ES-I3 (cell line): Measurements from ENCODE around the gene ETFA.

Experiments used
- H3K36me3 ChIP-seq: 2 replicates; pipeline ENCODE4 v1.6.1; 2013; ENCODE audit warnings: mild to moderate bottlenecking, low read length, control low read depth, moderate library complexity; ENCODE audit not compliant: insufficient read depth
- H3K4me1 ChIP-seq: 2 replicates; pipeline ENCODE4 v1.6.1; 2013; ENCODE audit warnings: mild to moderate bottlenecking, control low read depth, low read length; ENCODE audit not compliant: insufficient read depth
- H3K9ac ChIP-seq: 2 replicates; pipeline ENCODE4 v1.6.1; 2013; ENCODE audit warnings: low read depth, mild to moderate bottlenecking, low read length, moderate library complexity
- H3K9me3 ChIP-seq: 2 replicates; pipeline ENCODE4 v1.6.1; 2013; ENCODE audit warnings: mild to moderate bottlenecking, low read length, moderate library complexity; ENCODE audit not compliant: control insufficient read depth, insufficient read depth

Gene ETFA

DNA sequence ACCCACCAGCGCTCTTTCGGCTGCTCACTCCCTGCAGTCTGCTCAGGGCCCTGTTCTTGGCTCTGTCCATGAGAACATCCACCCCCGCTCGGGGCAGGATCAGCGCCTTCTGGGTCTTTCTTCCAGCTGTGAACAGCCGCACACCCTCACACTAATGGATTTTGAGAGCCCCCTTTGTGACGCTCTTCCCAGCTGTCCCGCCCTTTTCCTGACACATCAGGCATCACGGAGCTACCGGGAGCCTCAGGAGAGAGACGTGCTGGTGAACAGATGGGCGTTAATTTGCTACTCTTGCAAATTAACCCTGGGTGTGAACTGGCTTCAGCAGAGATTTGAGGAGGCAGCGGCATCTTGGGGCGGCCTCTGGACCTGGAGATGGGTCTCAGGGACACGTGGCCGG, 138.5 kb downstream of the ETFA start:
- Histone ChIP-seq H3K9me3 (no peaks in the 10 kb centered on the region), H3K4me1 (peaks cover 8% of the 10 kb centered on the region), H3K9ac (no peak overlapping the region), H3K36me3 (no peaks in the 10 kb centered on the region)

DNA sequence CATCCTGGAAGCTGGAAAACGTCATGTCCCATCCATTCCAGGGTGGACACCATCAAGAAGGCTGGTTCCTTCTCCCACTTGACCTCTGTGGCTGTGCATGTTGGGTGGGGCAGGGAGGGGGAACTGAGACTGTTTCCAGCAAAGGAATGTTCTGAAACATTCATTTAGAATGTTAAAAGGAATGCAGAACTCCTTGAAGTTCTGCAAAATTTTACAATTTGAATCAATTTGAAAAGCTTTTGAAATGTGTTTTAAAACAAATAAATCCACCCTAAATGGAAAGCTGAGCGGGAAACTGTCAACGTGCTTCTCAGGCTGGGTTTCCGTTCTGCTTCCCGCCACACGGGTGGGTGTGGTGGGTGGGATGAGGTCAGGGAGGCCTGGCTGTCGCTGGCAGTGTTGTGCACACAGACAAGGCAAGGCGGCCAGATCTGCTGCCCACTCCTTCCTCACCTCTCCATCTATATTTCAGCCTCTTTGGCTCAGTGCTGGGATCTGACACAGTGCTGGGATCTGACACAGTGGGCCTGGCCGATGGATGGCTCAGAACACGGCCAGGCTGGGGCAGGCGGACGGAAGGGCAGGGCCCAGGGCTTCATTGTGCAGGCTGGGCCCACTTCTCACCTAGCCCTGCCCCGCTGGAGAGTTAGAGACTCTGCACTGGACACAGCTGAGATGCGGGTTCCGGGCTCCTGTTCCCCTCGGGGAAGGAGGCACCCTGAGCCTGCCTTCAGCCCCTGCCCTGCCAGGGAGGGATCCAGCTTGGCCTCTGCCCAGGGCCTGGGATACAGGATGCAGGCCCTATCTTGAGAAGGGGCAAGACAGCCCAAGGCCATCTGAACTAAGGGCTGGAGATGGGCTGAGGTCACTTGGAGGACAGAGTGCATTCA, 141.1 kb downstream of the ETFA start:
- Histone ChIP-seq H3K9me3 (no peaks in the 10 kb centered on the region), H3K36me3 (no peaks in the 10 kb centered on the region), H3K4me1 (peaks cover 6% of the 10 kb centered on the region), H3K9ac (no peak overlapping the region)

DNA sequence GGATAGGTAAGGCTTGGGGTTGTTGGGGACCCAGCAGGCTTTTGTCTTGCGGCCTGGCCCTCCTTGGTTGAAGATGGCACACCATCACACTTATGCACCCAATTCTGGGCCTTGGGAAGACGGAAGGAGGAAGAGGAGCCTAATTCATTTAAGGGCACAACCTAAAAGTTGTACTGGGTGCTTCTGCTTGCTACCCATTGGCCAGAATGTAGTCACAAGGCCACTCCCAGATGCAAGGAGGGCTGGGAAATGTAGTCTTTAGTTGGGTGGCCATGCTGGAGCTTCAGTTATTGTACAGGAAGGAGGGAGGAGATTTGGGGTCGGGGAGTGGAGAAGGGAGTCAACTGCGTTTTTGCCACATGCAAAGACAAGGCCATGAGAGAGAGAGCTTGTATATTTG, 142.3 kb downstream of the ETFA start:
- Histone ChIP-seq H3K36me3 (no peaks in the 10 kb centered on the region), H3K4me1 (peaks cover 6% of the 10 kb centered on the region), H3K9ac (no peak overlapping the region), H3K9me3 (no peaks in the 10 kb centered on the region)

DNA sequence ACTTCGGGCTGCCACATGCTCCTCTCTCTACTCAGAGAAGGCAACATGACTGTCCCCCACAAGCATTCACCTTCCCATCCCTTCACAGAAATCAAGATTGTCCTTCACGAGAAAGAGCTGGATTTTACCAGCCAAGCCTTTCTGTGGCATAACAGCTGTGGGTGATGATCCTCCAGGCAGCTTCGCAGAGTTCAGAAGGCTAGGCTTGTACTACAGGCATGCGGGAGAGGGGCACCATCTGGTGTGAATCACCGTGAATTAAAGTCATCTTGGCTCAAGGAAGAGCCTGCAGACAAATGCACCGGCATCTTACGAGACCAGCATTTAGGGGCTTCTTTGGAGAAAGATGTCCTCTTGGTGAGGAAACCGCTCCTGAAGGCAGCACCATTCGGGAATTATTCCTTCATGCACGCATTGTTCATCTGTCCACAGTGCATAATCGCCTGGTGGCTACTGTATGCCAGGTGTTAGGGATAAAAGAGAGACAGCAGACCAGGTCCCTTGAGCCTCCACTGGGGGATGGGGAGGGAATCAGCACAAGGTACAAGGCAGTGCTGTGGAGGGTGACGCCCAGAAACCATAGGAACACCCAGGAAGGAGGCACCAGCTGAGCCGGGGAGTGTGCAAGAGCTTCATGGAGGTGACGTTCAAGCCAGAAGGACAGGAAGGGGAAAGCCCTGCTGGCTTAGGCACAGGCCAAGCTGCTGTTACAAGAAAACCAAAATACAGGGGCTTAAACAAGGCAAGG, 142.9 kb downstream of the ETFA start:
- Histone ChIP-seq H3K36me3 (no peaks in the 10 kb centered on the region), H3K9ac (no peak overlapping the region), H3K4me1 (peaks cover 7% of the 10 kb centered on the region), H3K9me3 (no peaks in the 10 kb centered on the region)

DNA sequence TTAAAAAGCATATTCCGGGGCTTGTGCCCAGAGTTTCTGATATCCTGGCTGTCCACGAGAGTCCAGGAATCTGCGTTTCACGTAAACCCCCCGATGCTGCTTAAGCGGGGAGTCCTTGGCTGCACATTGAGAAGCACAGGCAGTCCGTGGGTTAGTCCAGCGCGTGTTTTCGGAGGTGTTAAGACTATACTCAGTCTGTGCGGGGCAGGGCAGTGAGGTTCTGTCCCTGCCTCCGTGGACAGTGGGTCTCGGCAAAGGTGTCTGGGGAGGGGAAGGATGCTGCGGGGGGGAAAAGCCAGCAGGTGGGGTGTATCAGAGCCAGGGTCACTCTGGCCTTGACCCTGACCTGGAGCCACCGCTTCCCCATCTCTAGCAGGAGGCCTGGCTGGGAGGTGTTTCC, 145.3 kb downstream of the ETFA start:
- H3K9me3 ChIP-seq, result no peaks in the 10 kb centered on the region
- H3K9ac ChIP-seq, result no peak overlapping the region
- H3K4me1 ChIP-seq, result peaks cover 14% of the 10 kb centered on the region
- no peaks in the 10 kb centered on the region for H3K36me3 ChIP-seq
